ENCODE measurements around the gene CTTNBP2NL.
"Not testable (repeated sequence)": the region's sequence is repeated elsewhere in the genome, so short reads cannot be mapped to it uniquely, and the experiment has no call there.

The CTTNBP2NL gene

DNA sequence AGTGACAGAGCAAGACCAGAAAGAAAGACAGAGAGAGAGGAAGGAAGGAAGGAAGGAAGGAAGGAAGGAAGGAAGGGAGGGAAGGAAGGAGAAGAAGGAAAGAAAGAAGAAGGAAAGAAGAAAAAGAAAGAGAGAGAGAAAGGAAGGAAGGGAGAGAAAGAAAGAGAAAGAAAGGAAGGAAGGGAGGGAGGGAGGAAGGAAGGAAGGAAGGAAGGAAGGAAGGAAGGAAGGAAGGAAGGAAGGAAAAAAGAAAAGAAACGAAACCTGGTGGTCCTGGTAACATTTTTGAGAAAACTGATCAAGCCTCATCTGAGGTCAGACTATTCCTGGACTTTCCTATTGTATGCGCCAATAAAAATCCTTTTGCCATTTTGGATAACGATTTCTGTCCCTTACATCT, 8.2 kb upstream of the CTTNBP2NL start:
- no peak for DNase-seq

DNA sequence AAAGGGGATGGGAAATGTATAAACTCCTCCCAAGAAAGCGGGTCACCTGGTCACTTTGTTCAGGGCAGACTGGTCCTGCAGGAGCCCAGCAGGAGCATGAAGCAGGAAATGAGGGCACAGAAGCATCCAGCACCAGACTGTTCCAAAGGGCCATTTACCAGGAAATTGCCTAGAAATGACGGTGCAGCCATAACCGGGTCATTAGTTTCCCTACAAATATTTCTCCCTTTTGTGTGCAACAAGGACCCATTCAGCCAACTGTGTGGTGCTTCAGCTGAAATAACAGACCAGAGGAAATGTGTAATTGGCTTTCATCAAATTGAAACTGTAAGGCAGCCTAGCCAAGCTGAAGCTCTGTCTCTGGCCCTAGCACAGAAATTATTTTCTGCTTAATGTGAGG, 7.6 kb upstream of the CTTNBP2NL start:
- DNase-seq, result no peak

DNA sequence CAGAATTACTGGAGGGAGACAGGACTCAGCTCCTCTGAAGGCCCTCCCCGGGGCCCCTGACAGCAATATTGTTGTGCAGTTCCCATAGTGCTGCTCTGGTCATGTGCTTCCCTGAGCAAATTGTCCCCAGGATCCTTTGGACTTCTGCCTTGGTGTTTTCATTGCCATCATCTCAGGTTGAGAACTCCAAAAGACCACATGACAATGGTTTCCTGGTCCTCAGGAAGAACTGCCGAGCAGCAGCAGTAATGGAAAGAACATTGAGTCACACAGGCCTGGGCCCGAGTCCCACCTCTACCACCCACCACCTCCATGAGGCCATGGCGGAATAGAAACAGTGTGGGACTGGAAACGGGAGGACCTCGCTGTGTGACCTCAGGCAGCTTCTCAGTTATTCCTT, 6.3 kb upstream of the CTTNBP2NL start:
- peak; percentile 28 for DNase-seq

DNA sequence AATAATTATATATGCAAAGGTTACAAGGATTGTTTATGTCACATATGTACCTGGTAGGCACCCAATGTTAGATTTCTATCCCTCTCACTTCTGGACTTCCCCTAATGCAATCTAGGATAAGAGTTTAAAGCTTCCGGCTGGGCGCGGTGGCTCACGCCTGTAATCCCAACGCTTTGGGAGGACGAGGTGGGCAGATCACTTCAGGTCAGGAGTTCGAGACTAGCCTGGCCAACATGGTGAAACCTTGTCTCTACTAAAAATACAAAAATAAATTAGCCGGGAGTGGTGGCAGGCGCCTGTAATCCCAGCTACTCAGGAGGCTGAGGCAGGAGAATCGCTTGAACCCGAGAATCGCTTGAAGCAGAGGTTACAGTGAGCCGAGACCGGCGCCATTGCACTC, 5.7 kb upstream of the CTTNBP2NL start:
- not testable (repeated sequence) for DNase-seq

DNA sequence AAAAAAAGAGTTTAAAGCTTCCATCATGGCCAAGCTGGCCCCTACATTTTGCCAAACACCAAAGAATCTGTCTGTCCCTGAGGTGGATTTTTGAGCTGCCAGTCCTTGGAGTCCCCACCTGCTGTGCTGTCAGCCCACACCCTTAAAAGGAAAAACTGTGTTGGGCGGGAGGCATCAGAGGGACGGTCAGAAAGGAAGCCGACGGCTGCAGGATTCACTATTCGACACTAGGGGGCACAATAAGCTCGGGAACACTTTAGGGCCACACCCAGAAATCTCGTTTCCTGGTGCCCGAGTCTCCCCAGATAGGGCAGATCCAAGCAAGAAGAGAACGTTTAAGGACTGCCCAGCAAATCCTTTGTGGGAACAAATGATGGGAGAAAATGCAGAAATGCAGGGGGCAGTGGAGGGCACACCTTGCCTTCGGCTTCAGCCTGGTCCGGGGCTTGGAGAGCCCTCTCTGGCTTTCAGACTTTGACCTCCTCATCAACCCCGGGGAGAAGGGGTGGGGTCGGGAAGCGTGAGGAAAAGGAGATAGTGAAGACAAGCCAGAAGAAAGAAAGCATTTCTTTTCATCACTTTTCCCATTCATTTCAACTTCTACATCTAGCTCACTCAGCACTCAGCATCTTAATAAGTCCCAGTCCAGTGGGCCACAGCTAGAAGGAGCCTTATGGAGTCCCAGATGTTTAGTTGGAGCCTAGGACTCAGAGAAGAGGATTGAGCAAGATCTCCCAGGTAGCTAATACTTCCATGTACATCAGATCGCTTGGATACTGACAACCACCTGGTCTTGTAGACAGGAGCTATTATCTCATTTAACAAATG, 5.0 kb upstream of the CTTNBP2NL start:
- DNase-seq, result peak; percentile 87

DNA sequence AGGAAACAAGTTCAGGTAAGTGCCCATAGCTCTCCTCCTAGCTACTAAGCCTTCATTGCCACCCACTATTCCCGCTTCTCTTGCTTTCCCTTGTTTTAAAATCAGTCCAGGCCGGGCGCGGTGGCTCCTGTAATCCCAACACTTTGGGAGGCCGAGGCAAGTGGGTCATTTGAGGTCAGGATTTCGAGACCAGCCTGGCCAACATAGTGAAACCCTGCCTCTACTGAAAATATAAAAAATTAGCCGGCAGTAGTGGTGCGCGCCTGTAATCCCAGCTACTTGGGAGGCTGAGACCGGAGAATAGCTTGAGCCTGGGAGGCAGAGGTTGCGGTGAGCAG, 4.4 kb upstream of the CTTNBP2NL start:
- DNase-seq, result no peak

DNA sequence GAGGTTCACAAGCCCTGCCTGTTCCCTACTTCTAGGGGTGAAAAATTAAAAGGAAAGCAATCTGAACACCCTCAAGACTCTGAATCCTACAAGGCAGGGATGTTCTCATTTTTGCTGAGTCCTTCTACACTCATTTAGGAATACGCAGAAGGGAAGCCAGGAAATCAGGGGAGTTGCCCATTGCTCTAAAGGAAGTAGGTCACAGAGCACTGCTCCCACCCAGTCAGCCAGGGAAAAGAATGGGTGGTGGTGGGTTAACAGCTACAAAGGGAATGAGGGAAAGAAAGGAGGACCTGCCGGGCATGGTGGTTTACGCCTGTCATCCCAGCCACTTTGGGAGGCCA, 2.4 kb upstream of the CTTNBP2NL start:
- no peak for DNase-seq

DNA sequence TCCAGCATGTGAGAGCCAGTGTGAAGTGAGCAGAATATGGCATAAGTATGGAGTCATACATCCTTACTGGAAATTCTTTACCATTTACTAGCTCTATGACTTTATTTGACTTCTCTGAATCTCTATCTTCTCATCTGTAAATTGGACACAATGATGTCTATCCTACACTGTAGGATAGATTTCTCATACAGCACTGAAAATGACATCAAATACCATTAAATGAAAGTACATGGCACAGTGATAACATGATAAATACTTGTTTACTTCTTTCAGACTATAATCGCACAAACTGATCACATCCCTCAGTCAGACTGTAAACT, 1.3 kb upstream of the CTTNBP2NL start:
- DNase-seq, result no peak

DNA sequence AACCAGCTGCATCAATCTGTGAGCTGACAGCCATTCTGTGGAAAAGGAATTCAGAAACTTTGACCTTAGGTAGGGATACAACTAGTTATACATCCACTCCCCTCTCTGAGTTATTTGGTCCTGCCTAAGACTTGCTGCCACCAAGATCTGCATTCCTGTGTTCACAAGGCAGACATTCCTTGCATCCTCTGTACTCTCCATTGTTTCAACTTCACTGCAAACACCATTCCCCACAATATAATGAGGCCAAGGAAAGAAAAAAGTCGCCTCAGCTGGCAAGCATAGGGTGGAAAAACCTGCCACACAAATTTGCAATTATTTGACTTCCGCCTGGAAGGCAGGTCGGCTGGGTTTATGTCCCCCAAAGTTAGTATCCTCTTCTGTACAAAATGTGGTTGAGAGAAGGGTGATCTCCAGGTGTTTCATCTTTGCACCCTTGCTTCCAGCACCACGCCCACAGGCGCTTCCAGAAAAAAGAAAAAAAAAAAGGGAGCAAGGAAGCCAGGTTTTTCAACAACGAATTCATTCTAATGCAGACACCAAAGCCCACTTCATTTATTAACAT, 676 bp upstream of the CTTNBP2NL start:
- DNase-seq, result no peak

DNA sequence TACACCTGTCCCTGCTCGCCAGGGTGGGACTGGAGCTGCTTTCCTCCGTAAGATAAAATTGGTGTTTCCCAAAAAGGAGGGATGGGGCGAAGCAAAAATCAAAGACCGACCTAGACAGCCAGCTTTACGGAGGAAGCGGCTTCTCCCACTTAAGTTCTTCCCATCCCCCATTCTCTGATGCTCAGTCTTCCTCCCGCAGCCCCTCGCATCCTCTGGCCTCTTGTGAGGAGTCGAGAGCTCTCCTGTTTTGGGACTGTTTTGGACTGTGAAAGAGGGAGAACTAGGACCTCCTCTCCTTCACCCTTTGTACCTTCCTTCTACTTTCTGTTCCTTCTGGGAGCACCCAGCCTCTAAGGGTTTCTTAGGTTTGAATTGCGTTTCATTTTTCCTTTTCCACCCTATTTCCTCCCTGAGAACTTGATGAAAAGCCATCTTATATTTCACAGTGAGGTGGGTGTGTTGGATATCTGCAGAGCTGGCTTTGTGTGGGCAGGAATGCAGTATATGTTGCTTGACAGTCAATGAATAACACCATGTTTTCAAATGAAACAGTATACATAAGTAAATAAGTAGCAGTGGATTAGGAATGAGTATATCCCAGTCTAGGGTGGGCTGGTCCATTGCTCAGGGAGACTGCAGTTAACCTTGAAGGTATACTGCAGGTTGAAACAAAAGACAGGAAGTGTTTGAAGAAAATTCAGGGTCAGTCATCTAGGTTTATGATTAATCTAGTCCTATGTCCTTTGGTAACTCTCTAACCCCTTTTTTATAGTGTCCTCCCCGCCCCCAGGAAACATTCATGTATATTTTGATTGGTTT, 848 bp downstream of the CTTNBP2NL start:
- DNase-seq, result no peak

DNA sequence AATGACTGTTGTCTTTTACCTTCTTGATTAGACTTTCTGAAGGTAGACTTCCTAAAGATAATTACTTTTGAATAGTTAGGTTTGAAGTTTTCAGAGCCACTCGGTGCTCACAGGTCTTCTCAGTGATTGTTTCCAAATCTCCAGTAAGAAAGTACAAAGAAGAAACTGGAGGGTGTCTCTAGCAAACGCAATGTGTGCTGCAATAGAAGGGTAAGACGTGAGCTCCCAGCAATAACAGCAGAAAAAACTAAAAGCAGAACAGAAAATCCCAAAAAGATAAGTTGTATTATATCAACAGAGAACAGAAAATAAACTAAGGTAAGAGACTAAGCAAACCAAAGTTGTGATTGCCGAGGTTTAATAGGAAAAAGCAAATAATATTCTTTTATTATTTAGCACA, 1.8 kb downstream of the CTTNBP2NL start:
- no peak for DNase-seq

DNA sequence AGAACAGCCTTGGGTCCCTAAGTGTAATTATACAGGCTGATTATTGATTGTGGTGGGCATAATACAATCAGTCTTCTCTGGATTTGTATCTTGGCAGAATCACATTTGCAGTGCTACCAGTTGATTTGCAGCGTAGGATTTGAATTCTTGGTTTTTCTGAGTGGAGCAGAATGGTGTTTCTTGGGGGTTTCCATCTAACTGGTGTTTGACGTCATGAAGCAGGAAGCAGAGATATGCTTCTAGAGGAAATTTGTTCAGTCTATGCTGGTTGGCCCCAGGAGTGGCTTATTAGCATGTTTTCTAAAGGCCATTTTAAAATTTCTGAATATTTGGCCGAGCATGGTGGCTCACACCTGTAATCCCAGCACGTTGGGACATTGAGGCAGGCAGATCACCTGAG, 3.4 kb downstream of the CTTNBP2NL start:
- no peak for DNase-seq

DNA sequence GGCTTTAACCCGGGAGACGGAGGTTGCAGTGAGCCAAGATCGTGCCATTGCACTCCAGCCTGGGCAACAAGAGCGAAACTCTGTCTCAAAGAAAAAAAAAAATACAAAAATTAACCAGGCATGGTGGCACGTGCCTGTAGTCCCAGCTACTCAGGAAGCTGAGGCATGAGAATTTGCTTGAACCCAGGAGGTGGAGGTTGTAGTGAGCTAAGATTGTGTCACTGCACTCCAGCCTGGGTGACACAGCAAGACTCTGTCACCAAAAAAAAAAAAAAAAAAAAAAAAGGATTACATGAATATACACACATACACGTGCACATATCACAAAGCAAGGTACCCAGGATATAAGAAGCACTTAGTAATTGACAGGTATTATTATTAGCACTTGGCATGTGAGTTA, 4.7 kb downstream of the CTTNBP2NL start:
- DNase-seq, result not testable (repeated sequence)

DNA sequence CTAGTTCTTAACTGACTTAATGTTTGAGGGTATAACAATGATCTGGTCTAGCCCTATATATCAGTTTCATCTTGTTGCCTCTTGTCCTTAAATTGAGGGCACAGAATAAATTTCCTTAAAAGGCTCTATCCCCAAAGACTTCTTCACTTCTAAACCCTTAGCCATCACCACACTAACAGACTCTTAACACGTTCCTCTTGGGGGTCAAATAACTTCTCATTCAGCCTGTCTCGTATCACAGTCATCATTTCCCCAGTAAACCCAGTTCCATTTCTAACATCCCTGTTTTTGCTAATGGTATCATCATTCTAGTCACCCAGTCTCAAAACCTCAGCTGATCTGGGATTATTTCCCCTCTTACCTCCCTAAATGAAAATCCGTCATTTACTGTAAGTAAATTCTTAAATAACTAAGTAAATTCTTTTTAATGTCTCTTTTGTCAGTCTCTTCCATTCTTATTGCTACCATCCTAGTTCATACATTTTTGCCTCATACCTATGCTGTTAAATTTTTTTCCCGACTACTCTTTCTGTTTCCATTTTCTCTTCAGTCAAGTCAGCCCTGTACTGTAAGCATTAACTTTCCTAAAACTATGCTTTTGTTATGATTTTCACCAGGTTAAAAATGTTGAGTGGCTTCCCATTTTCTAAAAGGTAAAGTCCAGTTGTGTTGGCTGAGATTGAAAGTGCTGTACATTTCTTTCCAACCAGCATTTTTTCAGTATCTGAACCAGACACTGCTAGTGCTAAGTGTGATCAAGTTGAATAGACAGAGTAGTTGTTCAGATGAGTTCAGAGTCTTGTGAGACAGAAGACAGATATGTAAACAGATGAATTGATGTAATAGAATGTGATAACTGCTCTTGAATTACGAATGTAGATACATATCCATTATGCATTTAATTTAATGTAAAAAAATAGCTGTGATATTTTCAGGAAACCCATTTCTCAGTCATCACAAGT, 6.9 kb downstream of the CTTNBP2NL start:
- no peak for DNase-seq

DNA sequence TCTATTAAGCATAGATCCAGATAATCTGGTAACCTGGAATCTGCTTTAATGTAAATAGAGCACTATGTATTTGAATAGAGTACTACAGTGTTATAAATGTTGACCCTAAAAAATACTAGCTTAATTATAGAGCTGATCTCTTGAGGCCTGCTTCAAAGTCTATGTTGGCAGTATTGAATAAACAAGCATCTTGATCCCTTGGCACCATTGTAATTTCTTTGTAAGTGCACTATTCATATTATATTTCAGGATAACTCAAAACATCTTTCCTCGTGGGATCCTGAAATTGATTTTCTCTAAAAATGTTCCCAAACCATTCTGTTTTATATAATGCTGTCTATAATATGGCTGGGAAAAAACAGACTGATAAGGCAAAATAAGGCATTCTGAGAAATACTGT, 10.8 kb downstream of the CTTNBP2NL start:
- DNase-seq, result no peak

DNA sequence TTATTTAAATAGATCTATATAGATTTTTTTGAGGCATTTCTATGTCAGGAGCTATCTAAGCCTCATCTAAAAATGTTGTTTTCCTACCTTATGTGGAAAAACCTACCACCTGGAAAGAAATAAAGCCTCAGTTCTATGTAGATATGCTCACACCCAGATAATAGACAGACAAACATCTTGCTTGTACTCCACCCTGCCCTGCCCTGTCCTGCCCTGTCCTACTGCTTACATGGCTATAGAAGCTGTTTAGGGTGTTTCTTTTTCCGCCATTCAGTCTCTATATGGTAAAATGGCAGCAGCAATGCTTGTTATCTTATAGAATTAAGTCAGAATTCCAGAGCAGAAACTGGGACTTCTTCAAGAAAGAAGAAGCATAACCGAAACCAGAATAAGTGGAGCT, 13.4 kb downstream of the CTTNBP2NL start:
- no peak for DNase-seq

DNA sequence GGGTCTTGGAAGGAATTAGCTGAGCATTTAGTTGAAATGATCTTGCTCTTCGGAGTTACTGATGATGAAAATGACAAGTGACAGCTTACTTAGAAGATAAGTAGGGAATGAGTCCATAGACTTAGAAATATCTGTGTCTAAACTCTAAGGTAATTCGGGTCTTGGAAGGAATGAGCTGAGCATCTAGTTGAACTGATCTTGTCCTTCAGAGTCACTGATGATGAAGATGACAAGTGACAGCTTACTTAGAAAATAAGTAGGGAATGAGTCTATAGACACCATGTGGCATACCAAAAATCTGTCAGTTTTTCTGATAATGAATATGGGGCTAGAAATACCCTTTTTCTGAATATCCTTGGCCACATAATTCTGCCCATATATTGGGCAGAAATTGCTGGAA, 14.7 kb downstream of the CTTNBP2NL start:
- DNase-seq, result no peak

DNA sequence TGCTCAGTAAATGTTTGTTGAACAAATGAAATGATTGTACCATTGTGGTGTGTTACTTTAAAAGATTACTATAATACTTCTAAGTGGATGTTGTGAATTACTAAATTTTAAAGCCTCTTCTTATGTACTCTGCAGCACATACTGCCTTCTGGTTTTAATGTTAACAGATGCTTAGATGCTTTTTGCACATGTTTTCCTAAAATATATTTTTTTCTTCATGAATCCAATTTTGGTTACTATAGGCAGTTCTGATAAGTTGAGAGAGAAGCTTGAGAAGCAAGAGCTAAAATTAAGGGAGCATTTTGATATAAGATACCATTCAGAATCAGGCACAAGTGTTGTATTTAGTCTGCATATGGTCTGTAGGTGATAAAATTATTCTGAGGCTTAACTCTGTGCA, 21.3 kb downstream of the CTTNBP2NL start:
- no peak for DNase-seq

DNA sequence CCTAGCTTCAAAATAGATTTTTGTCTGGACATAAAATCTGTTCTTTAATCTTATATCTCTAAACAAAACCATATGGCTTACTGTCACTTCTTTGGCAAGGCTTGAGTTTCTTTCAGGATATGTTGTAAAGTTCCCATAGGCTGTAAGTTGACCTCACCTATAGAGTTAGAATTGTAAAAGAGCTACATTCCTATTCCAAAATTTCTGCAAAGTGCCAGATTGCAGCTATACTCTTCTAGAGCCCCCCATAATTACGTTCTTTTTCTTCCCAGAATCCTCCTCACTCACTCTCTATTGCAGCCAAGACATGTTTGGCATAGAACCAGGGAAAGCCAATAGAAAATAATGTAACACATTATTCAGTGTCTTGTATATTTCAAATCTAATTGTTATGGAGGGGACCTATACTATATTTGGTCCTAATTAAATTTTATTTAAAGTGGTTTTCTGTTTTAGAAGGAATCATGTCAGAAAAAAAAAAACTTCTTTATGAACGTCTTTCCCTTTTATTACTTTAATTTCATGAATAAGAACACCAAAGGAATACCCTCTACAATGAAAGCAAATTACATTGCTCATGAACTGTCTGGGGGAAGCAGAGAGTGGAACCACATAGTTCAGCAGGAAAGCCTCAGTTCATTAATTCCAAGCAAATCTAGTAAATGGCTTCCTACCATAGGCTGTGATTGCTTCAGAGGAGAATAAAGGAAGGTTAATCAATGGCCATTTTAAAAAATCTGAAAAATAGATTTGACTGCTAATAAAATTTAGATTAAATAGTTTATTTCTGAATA, 22.3 kb downstream of the CTTNBP2NL start:
- DNase-seq, result no peak

DNA sequence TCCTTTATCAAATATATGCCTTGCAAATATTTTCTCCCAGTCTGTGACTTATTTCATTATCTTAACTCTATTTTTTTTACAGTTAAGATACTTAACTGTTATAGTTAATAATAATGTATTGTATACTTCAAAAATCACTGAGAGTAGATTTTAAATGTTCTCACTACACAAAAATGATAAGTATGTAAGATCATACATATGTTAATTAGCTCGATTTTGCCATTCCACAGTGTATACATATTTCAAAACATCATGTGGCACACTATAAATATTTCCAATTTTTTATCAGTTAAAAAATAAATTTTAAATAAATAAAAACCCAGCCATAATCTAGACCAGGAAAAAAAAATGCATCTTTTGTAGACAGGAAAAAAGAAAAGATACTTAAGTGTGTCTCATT, 27.2 kb downstream of the CTTNBP2NL start:
- DNase-seq, result no peak

DNA sequence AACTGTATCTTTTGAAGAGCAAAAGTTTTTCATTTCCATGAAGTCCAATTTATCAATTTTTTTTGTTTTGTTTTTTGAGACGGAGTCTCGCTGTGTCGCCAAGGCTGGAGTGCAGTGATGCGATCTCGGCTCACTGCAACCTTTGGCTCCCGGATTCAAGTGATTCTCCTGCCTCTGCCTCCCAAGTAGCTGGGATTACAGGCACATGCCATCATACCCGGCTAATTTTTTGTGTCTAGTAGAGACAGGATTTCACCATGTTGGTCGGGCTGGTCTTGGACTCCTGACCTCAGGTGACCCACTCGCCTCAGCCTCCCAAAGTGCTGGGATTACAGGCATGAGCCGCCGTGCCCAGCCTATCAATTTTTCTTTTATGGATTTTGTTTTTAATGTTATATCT, 27.7 kb downstream of the CTTNBP2NL start:
- not testable (repeated sequence) for DNase-seq

DNA sequence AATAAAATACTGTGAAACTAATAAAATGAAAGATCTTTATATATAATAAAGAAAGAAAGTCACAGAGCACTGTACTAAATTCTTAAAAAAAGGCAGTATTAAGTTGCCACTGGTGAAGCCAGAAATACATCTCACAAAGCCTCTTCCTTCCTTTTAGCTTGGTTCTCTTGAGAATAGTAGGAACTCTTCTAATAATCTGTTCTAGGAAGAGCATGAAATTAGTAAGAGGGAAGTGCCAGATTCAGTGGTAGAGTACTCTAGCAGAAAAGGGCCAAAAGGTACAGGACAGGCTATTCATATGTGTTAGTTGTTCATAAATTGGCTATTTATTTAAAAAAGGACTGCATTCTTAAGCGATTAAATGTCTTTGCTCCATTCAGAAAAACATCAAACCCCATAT, 33.7 kb downstream of the CTTNBP2NL start:
- DNase-seq, result no peak
